Hepatocyte (in vitro differentiated cells): Measurements from ENCODE around the gene ADAM15. TPM values are rescaled to one million over a fixed set of nuclear protein-coding genes. Genes with fewer than 3 reads are reported as not detected.

ENCODE experiments used
- DNase-seq: peaks from one replicate; pipeline ENCODE4 v3.0.0-alpha.2; 2016; ENCODE audit warnings: low spot score
- H2AFZ ChIP-seq: fragments of 200-600 bp; sonication (generic); 2 replicates; pipeline ENCODE4 v1.6.0; 2016; ENCODE audit warnings: antibody characterized with exemption, mild to moderate bottlenecking
- H3K27ac ChIP-seq: fragments of 200-600 bp; sonication (generic); 2 replicates; pipeline ENCODE4 v1.5.1; 2016; ENCODE audit warnings: mild to moderate bottlenecking
- H3K27me3 ChIP-seq: fragments of 200-600 bp; sonication (generic); 2 replicates; pipeline ENCODE4 v1.6.1; 2016
- H3K36me3 ChIP-seq: fragments of 200-600 bp; sonication (generic); replicated peaks from 2 replicates; pipeline ENCODE4 v1.5.1; 2016; ENCODE audit warnings: low read depth; ENCODE audit not compliant: insufficient read depth
- H3K4me1 ChIP-seq: fragments of 200-600 bp; sonication (generic); 2 replicates; pipeline ENCODE4 v1.5.1; 2016; ENCODE audit warnings: mild to moderate bottlenecking, moderate library complexity; ENCODE audit not compliant: insufficient read depth
- H3K4me2 ChIP-seq: fragments of 200-600 bp; sonication (generic); 2 replicates; pipeline ENCODE4 v1.6.0; 2016
- H3K4me3 ChIP-seq: fragments of 200-600 bp; sonication (generic); 2 replicates; pipeline ENCODE4 v1.5.1; 2016; ENCODE audit warnings: mild to moderate bottlenecking
- H3K79me2 ChIP-seq: fragments of 200-600 bp; sonication (generic); 2 replicates; pipeline ENCODE4 v1.6.0; 2017; ENCODE audit warnings: mild to moderate bottlenecking
- H3K9me2 ChIP-seq: fragments of 200-600 bp; sonication (generic); replicated peaks from 2 replicates; pipeline ENCODE4 v1.6.0; 2017; ENCODE audit warnings: mild to moderate bottlenecking; ENCODE audit not compliant: insufficient read depth
- H3K9me3 ChIP-seq: fragments of 200-600 bp; sonication (generic); 2 replicates; pipeline ENCODE4 v1.5.1; 2016; ENCODE audit warnings: low read depth, mild to moderate bottlenecking
- H4K20me1 ChIP-seq: fragments of 200-600 bp; sonication (generic); 2 replicates; pipeline ENCODE4 v1.6.0; 2016; ENCODE audit warnings: mild to moderate bottlenecking; ENCODE audit not compliant: insufficient read depth, poor library complexity, severe bottlenecking
- CTCF ChIP-seq: fragments of 200-600 bp; sonication (generic); IDR thresholded peaks from 2 replicates; pipeline ENCODE4 v1.5.1; 2016; ENCODE audit warnings: antibody characterized with exemption, mild to moderate bottlenecking; ENCODE audit not compliant: poor library complexity
- EZH2 ChIP-seq: fragments of 200-600 bp; sonication (generic); IDR thresholded peaks from 2 replicates; pipeline ENCODE4 v1.6.1; 2016; ENCODE audit warnings: antibody characterized with exemption, mild to moderate bottlenecking, borderline replicate concordance
- EZH2phosphoT487 ChIP-seq: fragments of 200-600 bp; sonication (generic); IDR thresholded peaks from one replicate; pipeline ENCODE4 v1.6.1; 2018; ENCODE audit warnings: antibody characterized with exemption, mild to moderate bottlenecking, low read depth, moderate library complexity; ENCODE audit not compliant: unreplicated experiment, severe bottlenecking
- WGBS: methylation state at CpG from one replicate; pipeline ENCODE4 v1.1.6; 2016; ENCODE audit warnings: low lambda C conversion rate; ENCODE audit errors: missing lambda C conversion rate; 5-methylcytosine and 5-hydroxymethylcytosine counted together
- polyA plus RNA-seq: library from polyadenylated mRNA; unstranded; fragments of >200 nt; fragmentation: Nextera tagmentation; extraction: Ambion mirVana; gene quantifications from 2 replicates; pipeline ENCODE4 v1.2.1, GENCODE V29; 2016
- total RNA-seq: library from RNA; depleted of rRNA; stranded (reverse); fragments of >200 nt; gene quantifications from 2 replicates; pipeline ENCODE4 v1.2.3, GENCODE V29; 2014

ADAM15 gene
- total and polyA plus RNA-seq, 2 experiments from 2014 or later: 55.7 to 108 TPM

DNA sequence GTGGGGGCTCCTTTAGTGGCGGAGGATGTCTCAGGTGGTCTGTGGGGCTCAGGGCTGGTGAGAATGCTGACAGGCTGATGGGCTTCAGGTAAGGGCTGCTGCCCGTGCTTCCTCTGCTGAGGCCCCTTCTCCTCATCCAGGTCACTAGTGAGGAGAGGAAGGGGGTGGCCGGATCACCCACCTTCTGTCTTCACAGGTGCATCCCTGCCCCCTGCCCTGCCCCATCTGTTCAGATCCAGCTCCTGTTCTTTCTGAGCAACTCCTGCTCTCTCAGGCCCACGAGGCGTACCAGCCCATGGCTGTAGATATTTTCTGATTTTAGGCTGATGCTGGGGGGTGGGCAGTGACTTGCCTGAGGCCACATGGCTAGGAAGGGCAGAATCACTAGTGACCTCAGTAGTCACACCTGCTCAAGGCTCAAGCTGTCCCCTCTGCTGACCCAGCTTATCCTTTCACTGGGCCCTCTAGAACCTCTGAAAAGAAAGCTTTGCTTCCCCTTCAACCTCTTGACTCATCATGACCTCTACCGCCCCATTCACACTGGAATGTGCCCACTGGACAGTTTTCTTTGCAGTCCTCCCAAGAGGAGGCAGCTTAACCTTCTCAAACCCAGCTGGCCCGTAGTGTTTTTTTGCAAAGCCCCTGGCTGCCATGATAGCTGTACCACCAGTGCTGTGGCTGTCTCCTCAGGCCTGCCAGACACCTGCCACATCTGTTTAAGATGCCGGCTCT lies 32.3 kb upstream of the ADAM15 start:
- Histone ChIP-seq H3K4me2 (no peak overlapping the region), H3K27ac (no peak overlapping the region), H4K20me1 (no peaks in the 10 kb centered on the region)

GRCh38 chr1:155019377-155020245 lies 31.5 kb upstream of the ADAM15 start:
- no peak for DNase-seq
- Histone ChIP-seq H4K20me1 (no peaks in the 10 kb centered on the region), H2AFZ (no peak overlapping the region), H3K27ac (no peak overlapping the region), H3K79me2 (no peaks in the 10 kb centered on the region), H3K4me2 (no peak overlapping the region), H3K4me3 (no peak overlapping the region), H3K9me3 (no peaks in the 10 kb centered on the region), H3K9me2 (no peaks in the 10 kb centered on the region), H3K36me3 (no peaks in the 10 kb centered on the region), H3K27me3 (no peaks in the 10 kb centered on the region), H3K4me1 (peaks cover 14% of the 10 kb centered on the region)
- 83% methylated on average over 11 of the region's 11 CpGs for WGBS
- TF ChIP-seq EZH2: no peak
- TF ChIP-seq EZH2phosphoT487: no peak
- no peak for TF ChIP-seq CTCF

More for the DNA sequence above, 32.3 kb upstream of the ADAM15 start:
- H3K79me2 ChIP-seq: no peaks in the 10 kb centered on the region
- no peak overlapping the region for H2AFZ ChIP-seq
- TF ChIP-seq EZH2 (no peak), CTCF (no peak), EZH2phosphoT487 (no peak)
- 90% methylated on average over 8 of the region's 8 CpGs for WGBS
- no peak overlapping the region for H3K4me3 ChIP-seq
- H3K27me3 ChIP-seq: no peaks in the 10 kb centered on the region
- H3K36me3 ChIP-seq: no peaks in the 10 kb centered on the region
- no peak for DNase-seq
- no peaks in the 10 kb centered on the region for H3K9me3 ChIP-seq
- no peaks in the 10 kb centered on the region for H3K9me2 ChIP-seq
- peaks cover 14% of the 10 kb centered on the region for H3K4me1 ChIP-seq

- no peaks in the 10 kb centered on the region for H4K20me1 ChIP-seq
- WGBS: 83% methylated on average over 8 of the region's 8 CpGs
- no peak for TF ChIP-seq CTCF
- TF ChIP-seq EZH2phosphoT487: no peak
- TF ChIP-seq EZH2: no peak
- H3K4me3 ChIP-seq: no peak overlapping the region
- H2AFZ ChIP-seq: no peak overlapping the region
- peaks cover 11% of the 10 kb centered on the region for H3K4me1 ChIP-seq
- no peak overlapping the region for H3K4me2 ChIP-seq
- H3K27me3 ChIP-seq: no peaks in the 10 kb centered on the region
- H3K79me2 ChIP-seq: no peaks in the 10 kb centered on the region
- H3K27ac ChIP-seq: no peak overlapping the region
- no peaks in the 10 kb centered on the region for H3K9me3 ChIP-seq
- no peak for DNase-seq
- no peaks in the 10 kb centered on the region for H3K9me2 ChIP-seq
- no peaks in the 10 kb centered on the region for H3K36me3 ChIP-seq
Observed at GRCh38 chr1:155022136-155022926, 28.8 kb upstream of the ADAM15 start.
